ENCODE results near the gene BEAN1. TPM values are rescaled to one million over a fixed set of nuclear protein-coding genes. Genes with fewer than 3 reads are reported as not detected.

Gene BEAN1
- total RNA-seq, 1 experiment from 2014 or later: 0.37 TPM

- no peak overlapping the region for H3K4me2 ChIP-seq
- ChIA-PET POLR2A (ENCODE audit: unreplicated experiment) (no interaction called here), CTCF (no interaction called here)
- peaks cover 2% of the 10 kb centered on the region for H3K4me1 ChIP-seq (replicated peaks; ENCODE audit: insufficient read depth)
- H3K36me3 ChIP-seq (ENCODE audit: low read depth): no peaks in the 10 kb centered on the region
- no peak overlapping the region for H3K4me3 ChIP-seq
- no TSS peak for BruUV-seq (replicated peaks)
- peaks cover 14% of the 10 kb centered on the region for H3F3A ChIP-seq (ENCODE audit: insufficient read depth, low read depth)
- no peak for DNase-seq
- no peaks in the 10 kb centered on the region; the same call in 1 of the 2 replicates for H3K9me3 ChIP-seq (ENCODE audit: insufficient read depth, low read depth)
- no peaks in the 10 kb centered on the region for H3K79me2 ChIP-seq (ENCODE audit: low read depth)
- no peaks in the 10 kb centered on the region for H4K20me1 ChIP-seq (ENCODE audit: insufficient read depth)
- H3K27ac ChIP-seq: no peak overlapping the region
- TF ChIP-seq EZH2 (IDR thresholded peaks at IDR 0.05; ENCODE audit: low read depth) (no peak), CTCF (conservative IDR thresholded peaks at IDR 0.05) (no peak)
- intact Hi-C loops (cut with micrococcal nuclease; ENCODE audit: unreplicated experiment): no loop called here
- H3K27me3 ChIP-seq (ENCODE audit: insufficient read depth, low read depth): 0 out of 2 replicates have a peak, but pooled peaks cover 3% of the 10 kb centered on the region
- no peaks in the 10 kb centered on the region for H3K9me2 ChIP-seq (ENCODE audit: insufficient read depth)
- H2AFZ ChIP-seq: no peak overlapping the region
These were observed 5.2 kb upstream of the BEAN1 start for GRCh38 chr16:66421891-66422290.

GRCh38 chr16:66422366-66422765 lies 4.7 kb upstream of the BEAN1 start:
- Histone ChIP-seq H2AFZ (no peak overlapping the region), H3K9me3 (ENCODE audit: insufficient read depth, low read depth) (no peaks in the 10 kb centered on the region; the same call in 1 of the 2 replicates), H3K36me3 (ENCODE audit: low read depth) (no peaks in the 10 kb centered on the region), H3K4me1 (replicated peaks; ENCODE audit: insufficient read depth) (no peaks in the 10 kb centered on the region), H3K4me3 (no peak overlapping the region), H3K27ac (no peak overlapping the region), H3K9me2 (ENCODE audit: insufficient read depth) (no peaks in the 10 kb centered on the region), H3K27me3 (ENCODE audit: insufficient read depth, low read depth) (0 out of 2 replicates have a peak, but pooled peaks cover 3% of the 10 kb centered on the region), H3F3A (ENCODE audit: insufficient read depth, low read depth) (peaks cover 10% of the 10 kb centered on the region), H3K4me2 (no peak overlapping the region), H3K79me2 (ENCODE audit: low read depth) (no peaks in the 10 kb centered on the region), H4K20me1 (ENCODE audit: insufficient read depth) (no peaks in the 10 kb centered on the region)
- no TSS peak for BruUV-seq (replicated peaks)
- ChIA-PET CTCF (no interaction called here), POLR2A (ENCODE audit: unreplicated experiment) (no interaction called here)
- DNase-seq: no peak
- intact Hi-C loops (cut with micrococcal nuclease; ENCODE audit: unreplicated experiment): no loop called here
- no peak for TF ChIP-seq EZH2 (IDR thresholded peaks at IDR 0.05; ENCODE audit: low read depth)
- TF ChIP-seq CTCF (conservative IDR thresholded peaks at IDR 0.05): no peak

- no peak for DNase-seq
- TF ChIP-seq CTCF (conservative IDR thresholded peaks at IDR 0.05) (no peak), EZH2 (IDR thresholded peaks at IDR 0.05; ENCODE audit: low read depth) (no peak)
- H4K20me1 ChIP-seq (ENCODE audit: insufficient read depth): no peaks in the 10 kb centered on the region
- H3K4me1 ChIP-seq (replicated peaks; ENCODE audit: insufficient read depth): no peaks in the 10 kb centered on the region
- H3K9me3 ChIP-seq (ENCODE audit: insufficient read depth, low read depth): no peaks in the 10 kb centered on the region; the same call in 1 of the 2 replicates
- no peaks in the 10 kb centered on the region for H3K36me3 ChIP-seq (ENCODE audit: low read depth)
- intact Hi-C loops (cut with micrococcal nuclease; ENCODE audit: unreplicated experiment): no loop called here
- H3K27me3 ChIP-seq (ENCODE audit: insufficient read depth, low read depth): 0 out of 2 replicates have a peak, but pooled peaks cover 3% of the 10 kb centered on the region
- H3K27ac ChIP-seq: no peak overlapping the region
- peaks cover 2% of the 10 kb centered on the region; the same call in 1 of the 2 replicates for H3F3A ChIP-seq (ENCODE audit: insufficient read depth, low read depth)
- no peak overlapping the region for H3K4me3 ChIP-seq
- no TSS peak for BruUV-seq (replicated peaks)
- ChIA-PET POLR2A (ENCODE audit: unreplicated experiment) (no interaction called here), CTCF (no interaction called here)
- no peak overlapping the region for H2AFZ ChIP-seq
- no peaks in the 10 kb centered on the region for H3K79me2 ChIP-seq (ENCODE audit: low read depth)
- H3K4me2 ChIP-seq: no peak overlapping the region
- H3K9me2 ChIP-seq (ENCODE audit: insufficient read depth): no peaks in the 10 kb centered on the region
These were observed 3.9 kb upstream of the BEAN1 start for GRCh38 chr16:66423177-66423576.

Data from PC-9 (cell line).